ENCODE measurements around the gene PEF1.
A peak's percentile ranks its signal among the peaks of the same experiment; 100 is the strongest.

Gene PEF1

GRCh38 chr1:31581821-31582810, 62.6 kb downstream of the PEF1 start:
- TF ChIP-seq NFIC (IDR thresholded peaks at IDR 0.05) (no peak), EP300 (IDR thresholded peaks at IDR 0.05; ENCODE audit: borderline replicate concordance) (0 out of 2 replicates have a peak, but pooled peaks have one; percentile 7)

- TF ChIP-seq TEAD4 (IDR thresholded peaks at IDR 0.05) (no peak), EP300 (IDR thresholded peaks at IDR 0.05; ENCODE audit: borderline replicate concordance) (no peak), FOXM1 (IDR thresholded peaks at IDR 0.05; ENCODE audit: borderline replicate concordance, low read depth) (no peak), TCF12 (IDR thresholded peaks at IDR 0.05; ENCODE audit: low read depth) (no peak), YY1 (IDR thresholded peaks at IDR 0.05; ENCODE audit: low read depth) (no peak), USF1 (IDR thresholded peaks at IDR 0.05) (no peak), EGR1 (IDR thresholded peaks at IDR 0.05) (no peak), TAF1 (IDR thresholded peaks at IDR 0.05; ENCODE audit: low read depth) (no peak)
Observed at GRCh38 chr1:31580891-31581603, 63.6 kb downstream of the PEF1 start.

GRCh38 chr1:31580513-31580870, 64.2 kb downstream of the PEF1 start:
- no peak for TF ChIP-seq CEBPB (IDR thresholded peaks at IDR 0.05)
- no peak for TF ChIP-seq EGR1 (IDR thresholded peaks at IDR 0.05)
- no peak for TF ChIP-seq TAF1 (IDR thresholded peaks at IDR 0.05; ENCODE audit: low read depth)
- no peak for TF ChIP-seq USF1 (IDR thresholded peaks at IDR 0.05)
- TF ChIP-seq CREB1 (IDR thresholded peaks at IDR 0.05; ENCODE audit: low read depth): no peak
- TF ChIP-seq TEAD4 (IDR thresholded peaks at IDR 0.05): no peak
- TF ChIP-seq EP300 (IDR thresholded peaks at IDR 0.05; ENCODE audit: borderline replicate concordance): no peak
- TF ChIP-seq NFIC (IDR thresholded peaks at IDR 0.05): no peak
- TF ChIP-seq FOXM1 (IDR thresholded peaks at IDR 0.05; ENCODE audit: borderline replicate concordance, low read depth): no peak
- no peak for TF ChIP-seq REST (IDR thresholded peaks at IDR 0.05; ENCODE audit: low read depth)
- TF ChIP-seq YY1 (IDR thresholded peaks at IDR 0.05; ENCODE audit: low read depth): no peak
- no peak for TF ChIP-seq TCF12 (IDR thresholded peaks at IDR 0.05; ENCODE audit: low read depth)
- no peak for TF ChIP-seq MAX (IDR thresholded peaks at IDR 0.05)
- no peak for TF ChIP-seq RAD21 (IDR thresholded peaks at IDR 0.05; ENCODE audit: low read depth)
- no peak for TF ChIP-seq ZBTB7A (IDR thresholded peaks at IDR 0.05; ENCODE audit: low read depth)
